Stimulated activated CD4-positive, alpha-beta T cell treated with anti-CD3 and anti-CD28 coated beads, TNF-alpha, amount 100 ng/mL, for 48 hours (primary cell): ENCODE measurements around the gene FAM13A.

Experiments used
- DNase-seq, 3 donors: peaks; one replicate each; pipeline ENCODE4 v3.0.0-alpha.2; 2020; ENCODE audit warnings: low read depth in 3 of 3

Gene FAM13A

DNA sequence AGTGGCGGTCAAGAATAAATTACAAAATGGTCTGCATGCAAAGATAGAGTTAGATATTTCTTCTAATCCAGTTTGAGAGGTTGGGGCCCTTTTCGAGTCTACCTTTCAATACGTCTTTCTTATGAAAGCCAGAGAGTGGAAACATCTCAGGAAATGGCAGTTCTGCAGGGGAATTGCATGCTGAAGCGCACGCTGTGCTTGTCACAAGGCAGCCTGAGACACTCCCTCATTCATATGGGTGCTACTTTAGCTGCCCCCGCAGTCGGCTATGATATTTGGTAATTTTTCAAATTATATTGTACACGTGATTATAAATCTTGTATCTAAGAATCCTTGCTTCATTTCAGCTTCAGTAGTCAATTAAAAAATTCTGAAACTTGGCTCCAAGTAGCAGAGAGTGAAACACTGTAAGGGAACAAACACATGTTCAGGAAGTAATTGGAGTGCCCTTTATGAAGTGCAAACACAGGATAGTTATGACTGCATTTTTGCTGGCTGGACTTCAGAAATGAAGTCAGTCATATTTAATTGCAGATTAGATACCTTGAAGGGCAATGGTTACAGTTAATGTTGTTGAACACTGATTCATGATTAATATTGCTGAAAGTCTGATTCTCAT is 213.8 kb downstream of the FAM13A start:
- DNase-seq: no peak

DNA sequence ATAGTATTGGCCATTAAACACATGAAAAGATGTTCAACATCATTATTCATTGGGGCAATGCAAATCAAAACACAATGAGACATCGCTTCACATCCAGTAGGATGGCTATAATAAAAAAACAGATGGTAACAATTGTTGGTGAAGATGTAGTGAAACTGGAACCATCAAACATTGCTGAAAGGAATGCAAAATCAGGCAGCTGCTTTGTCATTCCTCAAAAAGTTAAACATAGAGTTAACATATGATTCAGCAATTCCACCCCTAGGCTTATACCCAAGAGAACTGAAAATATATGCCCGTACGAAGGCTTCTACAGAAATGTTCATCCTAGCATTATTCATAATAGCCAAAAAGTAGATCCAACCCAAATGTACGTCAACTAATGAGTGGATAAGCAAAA is 215.3 kb downstream of the FAM13A start:
- no peak for DNase-seq

DNA sequence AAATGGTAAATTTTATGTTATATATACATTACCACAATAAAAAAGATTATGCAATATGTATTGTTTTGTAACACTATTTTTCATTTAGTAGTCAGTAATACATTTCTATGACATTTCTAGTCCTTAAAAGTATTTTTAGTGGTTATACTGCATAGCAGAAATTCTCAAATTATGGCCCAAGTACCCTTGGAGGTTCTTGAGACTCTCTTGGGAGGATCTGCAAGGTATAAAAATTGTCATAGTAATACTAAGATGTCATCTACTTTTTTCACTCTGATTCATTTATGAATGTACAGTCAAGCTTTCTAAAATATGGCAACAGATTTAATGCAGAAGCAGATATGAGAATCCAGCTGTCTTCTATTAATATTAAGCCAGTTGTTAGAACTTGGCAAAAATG is 220.8 kb downstream of the FAM13A start:
- DNase-seq: no peak

DNA sequence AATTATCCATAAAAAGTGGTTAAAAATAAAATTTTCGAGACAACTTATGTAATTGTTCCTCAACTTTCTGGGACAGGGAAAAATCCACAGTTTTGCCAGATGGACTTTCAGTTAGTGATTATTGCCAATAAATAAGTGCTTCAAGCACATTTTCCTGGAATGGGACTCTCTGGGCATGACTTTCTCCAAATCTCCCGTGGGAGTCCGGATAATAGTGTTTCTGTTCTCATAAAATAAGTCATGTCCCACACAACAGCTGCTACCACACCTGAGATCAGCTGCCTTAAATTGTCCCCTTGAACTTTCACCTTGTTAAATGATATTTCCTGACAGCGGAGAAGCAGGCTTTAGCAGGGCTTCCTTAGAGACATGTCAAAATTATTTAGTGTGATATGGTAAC is 226.0 kb downstream of the FAM13A start:
- DNase-seq: no peak

DNA sequence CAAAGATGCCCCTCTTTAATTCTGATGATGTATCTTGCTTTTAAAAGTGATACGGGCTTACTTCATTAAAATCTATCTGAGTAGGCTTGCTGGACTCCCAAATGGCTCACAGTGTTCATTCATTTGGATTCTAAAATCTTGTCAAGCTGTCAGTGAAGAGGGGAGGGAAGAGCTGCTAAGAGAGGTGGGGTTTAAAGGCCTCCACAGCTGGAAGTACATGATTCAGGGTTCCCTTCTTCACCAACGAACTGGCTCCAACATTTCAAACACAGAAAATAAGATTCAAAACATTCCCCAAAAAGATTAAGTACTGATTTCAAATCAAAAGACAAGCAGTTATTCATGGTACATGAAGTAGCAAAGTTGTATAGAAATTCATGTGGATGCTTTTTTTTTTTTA is 226.4 kb downstream of the FAM13A start:
- DNase-seq: no peak

DNA sequence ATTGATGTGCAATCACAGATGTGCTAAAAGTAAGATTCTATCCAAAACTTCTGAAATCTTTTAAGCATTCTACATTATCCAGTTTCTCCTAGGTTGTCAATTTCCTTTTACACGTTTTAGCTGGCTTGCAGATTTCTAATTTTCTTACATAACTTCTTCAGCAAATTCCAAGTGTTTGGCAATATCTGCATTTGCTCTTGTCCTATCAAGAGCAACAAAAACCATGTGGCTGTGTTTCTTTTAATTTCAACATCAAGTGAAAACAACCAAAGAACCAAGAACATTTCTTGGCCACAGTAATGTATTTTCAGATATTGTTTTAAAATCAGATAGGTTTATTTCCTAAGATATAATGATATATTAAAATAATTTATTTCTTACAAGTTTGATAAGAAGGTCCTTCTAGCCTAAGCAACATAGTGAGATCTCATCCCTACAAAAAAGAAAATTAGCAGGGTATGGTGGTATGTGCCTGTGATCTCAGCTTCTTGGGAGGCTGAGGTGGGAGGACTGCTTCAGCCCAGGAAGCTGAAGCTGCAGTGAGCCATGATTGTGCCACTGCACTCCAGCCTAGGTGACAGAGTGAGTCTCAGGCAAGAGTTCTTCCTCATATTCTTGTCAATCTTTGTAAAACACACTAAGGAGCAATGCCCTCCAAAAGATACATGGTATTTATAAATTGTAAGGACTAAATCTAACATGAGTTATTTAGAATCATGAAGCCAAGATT is 228.0 kb downstream of the FAM13A start:
- no peak for DNase-seq

DNA sequence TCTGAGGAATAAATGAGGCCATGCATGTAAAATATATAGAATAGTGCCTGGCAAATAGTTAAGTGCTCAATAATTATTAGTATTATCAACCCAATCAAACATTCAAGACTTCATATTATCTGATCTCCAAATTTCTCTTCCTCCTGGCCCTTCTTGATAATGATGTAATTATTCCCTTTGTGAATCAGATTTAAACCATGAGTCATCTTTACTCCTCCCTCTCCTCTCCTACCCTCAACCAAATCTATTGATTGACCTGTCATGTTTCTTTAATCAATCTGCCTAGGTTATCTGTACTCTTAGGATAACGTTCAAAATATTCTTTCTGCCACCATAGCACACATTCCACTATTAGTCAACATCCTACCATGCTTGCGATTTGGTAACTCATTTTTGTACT is 229.5 kb downstream of the FAM13A start:
- DNase-seq: no peak

DNA sequence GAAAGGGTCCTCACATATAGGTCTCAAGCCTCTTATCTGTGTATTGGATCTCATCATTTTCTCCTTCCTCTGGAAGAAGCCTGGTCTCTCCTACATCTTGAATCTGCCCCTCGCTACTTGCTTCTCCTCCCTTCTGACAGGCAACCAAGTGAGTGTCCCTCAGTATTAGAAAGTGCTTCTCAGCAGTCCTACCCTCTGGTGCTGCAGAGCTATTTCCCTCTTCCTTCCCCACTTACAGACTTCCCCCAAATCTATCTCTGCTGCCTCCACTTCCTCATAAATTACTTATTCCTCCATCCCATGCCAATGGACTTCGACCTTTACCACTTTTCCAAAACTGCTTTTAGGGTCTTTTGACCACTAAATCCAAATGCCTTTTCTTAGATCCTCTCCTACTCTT is 230.2 kb downstream of the FAM13A start:
- no peak for DNase-seq

DNA sequence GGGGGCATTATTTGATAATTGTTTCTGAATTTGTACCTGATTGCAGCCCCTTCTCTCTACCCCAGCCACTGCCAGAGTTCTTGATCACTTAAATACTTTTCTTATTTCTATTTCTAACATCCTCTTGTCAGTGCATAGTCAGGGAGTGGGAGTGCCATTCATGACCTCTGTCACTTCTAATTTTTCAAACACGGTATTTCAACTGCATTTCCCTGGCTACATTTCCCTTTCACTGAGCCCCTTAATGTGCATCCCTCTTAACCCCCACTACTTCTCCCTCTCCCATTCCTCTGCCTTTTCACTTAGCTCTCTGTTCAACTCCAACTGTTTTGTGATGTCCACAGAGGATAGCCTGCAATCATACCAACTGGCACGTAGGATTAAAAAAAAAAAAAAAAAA is 231.1 kb downstream of the FAM13A start:
- no peak for DNase-seq

DNA sequence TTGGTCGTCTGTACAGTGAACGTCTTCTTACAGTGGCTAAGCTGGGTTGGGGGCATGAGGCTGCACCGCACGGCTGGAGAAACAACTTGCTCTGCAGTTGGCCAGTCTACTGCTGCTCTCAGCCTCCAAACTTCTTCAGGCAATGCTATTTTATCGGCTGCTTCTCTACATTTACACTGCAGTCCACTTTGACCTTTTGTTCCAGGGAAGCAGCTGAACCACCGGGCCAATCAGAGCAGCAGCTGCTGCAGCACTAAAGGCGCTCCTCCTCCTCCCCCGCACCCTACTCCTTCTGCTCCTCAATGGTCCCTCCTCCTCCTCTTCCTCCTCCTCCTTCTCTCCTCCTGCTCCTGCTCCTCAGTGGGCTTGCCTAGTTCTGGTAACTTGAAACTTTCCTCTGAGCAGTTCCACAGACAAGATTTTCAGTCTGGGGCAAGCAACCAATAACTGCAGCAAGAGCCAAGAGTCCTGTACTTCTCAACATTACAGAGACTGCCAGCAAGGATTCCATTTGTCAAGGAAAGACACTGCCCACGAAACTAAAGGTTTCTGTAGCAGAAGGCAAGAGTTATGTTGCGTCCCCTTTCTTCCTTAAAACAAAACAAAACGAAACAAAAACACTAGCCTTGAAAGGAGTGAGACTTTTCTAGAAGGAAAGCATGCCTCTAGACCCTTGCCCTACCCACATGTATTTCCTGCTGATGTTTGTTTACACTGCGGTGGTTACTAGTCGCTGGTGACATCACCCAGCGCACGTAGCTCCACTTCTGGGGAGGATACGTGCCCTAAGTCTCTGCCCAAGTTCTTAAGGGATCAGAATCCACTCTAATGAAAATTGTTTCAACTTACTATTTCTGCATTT is 233.7 kb downstream of the FAM13A start:
- DNase-seq: peak in 2 of 3 donors; percentile 43 to 51

DNA sequence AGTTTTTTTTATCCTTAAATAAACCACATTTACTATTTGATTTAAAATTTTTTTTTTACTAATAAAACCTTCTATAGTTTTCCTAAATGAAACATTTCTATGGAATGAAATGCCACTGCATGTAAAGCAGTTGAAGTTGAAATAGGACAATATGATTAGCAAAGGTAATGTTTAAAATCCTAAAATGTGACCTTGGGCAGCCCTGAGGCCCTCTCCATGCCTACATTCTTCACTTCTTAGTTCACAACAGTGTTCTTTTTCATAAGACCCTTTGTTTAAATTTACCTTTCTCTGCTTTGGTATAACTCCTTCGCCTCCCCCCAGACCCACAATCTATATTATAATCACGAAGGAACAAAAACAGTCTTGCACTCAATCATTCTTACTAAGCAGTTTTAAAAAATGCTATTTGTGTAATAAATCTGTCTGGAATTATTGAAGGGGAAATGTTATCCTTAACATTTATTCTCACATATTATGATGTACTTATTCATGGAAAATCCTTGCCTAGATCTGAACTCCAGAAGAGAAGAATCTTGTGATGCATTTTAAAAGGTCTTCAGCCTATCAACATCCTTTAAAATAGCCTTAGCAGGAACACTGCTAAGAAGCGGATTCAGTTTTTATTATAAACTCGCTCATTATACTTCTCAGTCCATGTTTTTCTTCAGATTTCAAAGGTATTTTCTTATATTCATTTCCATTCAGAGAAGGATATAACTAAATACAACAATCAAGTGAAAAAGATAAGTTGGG is 234.8 kb downstream of the FAM13A start:
- DNase-seq: no peak

DNA sequence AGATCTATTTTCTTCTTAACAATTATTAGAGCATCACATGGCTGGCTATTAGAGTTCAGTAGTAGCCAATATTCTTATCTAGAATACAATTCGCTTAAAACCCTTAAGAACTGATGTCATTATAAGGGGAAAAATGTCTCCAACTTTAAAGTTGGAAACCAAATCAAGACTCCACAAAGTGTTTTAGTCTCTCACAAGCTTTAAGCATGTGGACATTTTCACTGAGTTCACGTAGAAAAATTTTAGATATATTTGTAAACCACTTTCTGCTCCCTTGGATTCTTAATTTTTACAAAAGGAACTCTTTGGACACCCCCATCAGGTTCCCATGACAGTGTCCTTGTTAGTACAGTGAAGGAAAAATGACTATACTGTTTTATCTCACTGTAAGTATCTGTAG is 235.5 kb downstream of the FAM13A start:
- no peak for DNase-seq

DNA sequence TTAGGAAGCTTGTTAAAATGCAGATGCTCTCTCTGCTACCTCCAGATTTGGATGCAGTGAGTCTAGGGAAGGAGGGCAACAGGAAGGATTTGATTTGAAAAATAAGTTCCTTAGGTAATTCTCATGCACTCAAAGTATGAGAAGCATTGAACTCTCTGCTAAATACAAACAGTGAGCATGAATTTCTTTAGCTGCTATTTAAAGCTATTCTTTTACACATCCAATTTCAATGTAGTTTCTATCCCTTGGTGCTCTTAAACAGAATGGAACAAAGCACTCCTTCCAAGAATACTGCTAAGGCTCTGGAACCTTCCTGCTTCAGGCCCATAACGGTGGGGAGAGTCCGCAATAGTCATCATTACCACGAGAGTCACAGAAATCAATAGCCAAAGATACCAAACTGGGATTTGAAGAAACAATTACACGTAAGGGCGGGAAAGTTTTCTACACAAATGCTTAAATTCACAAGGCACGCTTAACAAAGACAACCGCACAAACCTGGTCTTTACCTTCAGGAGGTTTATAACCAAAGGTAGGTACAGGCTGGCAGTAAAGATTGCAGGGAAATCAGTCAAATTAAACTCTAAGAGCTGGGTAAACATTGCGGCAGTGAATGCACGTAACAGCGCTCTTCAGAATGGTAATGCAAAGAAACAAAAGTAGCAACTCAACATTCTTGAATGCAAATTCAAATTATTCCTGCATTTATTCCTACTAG is 236.1 kb downstream of the FAM13A start:
- no peak for DNase-seq

DNA sequence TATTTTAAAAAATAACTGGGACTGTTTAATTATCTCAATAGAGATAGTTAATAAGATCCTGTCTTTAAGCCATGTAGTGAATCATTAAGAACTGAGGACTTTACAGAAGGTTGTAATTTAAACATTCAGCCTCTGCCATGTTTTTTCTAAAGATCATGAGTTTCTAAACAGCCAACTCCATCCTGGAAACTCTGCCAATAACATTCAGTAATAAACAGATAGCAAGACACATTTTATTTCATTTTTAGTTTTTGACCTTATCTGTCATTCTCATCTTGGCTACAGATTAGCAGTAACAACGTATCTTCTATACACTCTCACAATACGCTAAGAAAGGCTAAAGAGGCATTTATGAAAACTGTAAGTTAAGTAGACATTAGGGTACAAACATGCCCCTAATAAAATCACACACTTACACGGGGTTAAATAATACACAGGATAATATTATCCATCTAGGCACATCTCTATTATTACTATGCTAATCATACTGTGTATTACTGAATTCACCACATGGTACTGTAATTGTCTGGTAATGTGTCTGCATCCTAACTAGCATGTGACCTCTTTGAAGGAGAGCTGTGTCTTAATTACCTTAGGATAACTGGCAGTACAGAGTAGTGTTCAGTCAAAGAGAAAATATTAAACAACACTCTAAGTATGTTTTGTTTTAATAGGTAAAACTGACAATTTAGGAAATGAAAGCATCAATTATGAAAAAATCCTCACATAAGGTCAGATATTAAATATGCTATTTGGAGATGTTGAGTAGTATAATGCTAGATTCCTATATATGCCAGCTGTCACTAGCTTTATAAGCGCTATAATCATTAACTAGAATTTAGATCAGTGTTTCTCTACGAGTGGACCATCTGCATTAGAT is 236.9 kb downstream of the FAM13A start:
- no peak for DNase-seq

DNA sequence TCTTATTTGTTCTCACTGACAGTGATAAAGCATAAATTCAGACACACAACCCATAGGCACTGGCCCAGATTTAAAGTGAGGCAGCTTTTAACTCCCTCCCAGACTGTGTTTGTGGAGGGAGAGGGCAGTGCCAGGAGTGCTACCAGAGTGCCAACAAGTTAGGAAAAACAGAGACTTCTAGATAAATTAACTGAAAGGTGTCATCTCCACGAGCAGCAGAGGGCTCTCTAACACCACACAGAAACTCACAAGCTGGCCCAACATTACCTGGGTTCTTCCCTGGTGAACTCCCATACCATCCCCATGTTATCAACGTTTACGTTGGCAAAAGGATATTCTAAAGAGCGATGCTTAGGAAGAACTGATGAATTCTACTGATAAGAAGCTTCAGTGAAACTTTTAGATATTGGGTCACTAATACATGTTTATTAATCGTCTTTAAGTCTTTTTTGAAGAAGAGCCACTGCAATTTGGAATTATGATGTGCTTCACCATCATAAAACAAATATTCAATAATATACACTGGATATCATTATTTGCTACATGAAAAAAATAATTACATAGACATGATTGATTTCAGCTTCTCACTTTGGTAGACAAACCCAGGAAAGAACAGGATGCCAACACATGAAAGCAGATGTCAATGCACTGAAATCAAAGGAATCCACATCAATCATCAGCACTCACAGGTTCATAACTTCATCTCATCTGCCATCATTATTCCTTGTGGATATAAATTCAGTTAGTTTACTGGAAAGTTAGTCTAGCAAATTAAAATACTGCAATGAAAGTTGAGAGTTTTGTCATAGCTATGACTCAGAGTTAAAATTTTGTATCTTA is 238.1 kb downstream of the FAM13A start:
- peak in 1 of 3 donors; percentile 2 for DNase-seq

DNA sequence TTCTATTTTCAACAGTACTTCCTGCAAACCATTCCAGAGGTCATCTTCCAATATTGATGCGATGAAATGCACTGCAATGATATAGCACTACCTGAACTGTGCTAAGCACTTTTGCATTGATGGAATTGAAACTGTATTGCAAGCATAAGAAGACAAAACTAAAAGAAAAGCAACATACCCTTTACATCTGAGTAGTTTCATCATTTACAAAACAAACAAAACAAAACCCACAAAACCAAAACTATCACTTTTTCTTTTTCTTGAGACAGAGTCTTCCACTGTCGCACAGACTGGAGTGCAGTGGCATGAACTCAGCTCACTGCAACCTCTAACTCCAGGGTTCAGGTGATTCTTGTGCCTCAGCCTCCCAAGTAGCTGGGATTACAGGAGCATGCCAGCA is 239.2 kb downstream of the FAM13A start:
- DNase-seq: no peak

DNA sequence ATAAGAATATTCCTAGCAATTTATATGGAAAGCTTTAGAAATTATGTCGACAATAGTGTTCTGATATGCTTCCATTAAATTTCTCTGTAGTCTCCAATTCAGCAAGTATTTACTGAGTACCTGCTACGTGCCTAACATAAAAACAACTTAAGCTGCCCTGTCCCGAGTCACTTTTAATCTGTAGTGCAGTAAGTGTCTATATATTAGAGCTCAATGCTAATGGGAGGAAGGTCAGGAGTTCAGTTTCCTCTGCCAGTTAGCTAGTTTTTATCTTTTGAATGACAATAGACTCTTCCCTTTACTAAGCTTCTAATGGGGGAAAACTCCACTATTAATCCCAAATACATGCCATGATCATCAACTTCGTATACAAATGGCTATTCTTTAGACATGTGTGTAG is 240.6 kb downstream of the FAM13A start:
- no peak for DNase-seq

DNA sequence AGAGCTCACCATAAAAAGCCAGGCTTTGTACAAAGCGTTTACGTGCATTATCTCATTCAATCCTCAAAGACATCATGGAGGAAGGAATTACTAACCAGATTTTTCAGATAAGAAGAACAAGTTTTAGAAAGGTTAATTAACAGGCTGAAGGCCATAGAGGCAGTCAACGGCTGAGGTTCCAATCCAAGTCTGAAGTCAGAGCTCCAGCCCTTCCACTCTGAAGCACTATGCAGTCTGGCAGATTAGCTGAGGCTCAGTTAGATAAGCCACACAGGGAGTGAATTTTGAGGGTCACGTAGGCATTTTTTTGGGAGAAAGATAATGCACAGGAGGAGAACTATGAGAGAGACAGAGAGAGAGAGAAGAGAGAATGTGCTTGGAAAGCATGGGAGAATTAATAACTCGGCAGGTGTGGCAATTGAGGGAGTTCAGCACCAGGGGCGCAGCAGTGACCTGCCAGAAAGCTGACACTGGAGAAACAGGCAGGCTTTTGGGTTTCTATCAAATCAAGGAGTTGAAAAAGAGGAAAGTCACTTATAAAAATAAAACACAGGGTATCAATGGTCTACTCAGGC is 242.9 kb downstream of the FAM13A start:
- DNase-seq: no peak

DNA sequence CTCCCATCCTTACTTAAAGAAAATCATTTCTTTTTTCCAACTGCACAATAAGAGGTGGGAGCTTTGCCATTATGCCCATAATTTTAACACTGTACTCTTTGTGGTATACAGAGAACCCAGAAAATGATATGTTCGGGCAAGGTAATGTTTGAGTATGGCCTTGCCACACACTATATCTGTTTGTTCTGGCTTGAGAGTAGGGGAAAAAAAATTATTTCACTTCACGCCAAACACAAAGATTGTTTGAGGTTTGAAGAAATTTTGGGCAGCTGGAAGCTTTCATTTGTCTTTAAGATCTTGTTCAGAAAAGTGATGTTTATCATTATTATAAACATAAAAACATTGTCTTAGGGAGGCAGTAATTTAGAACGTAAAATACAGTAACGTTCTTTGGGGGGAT is 244.0 kb downstream of the FAM13A start:
- no peak for DNase-seq
